Stimulated activated CD4-positive, alpha-beta T cell treated with anti-CD3 and anti-CD28 coated beads, Interleukin-2, amount 100 ng/mL, for 4 hours (primary cell): Measurements from ENCODE around the gene CLUH.

Experiments
- DNase-seq: peaks from one replicate; pipeline ENCODE4 v3.0.0-alpha.2; 2020; ENCODE audit warnings: low read depth

CLUH gene

GRCh38 chr17:2721603-2722002 is 10.0 kb upstream of the CLUH start:
- no peak for DNase-seq

- no peak for DNase-seq
These were observed 8.3 kb upstream of the CLUH start for GRCh38 chr17:2719861-2720260.

DNA sequence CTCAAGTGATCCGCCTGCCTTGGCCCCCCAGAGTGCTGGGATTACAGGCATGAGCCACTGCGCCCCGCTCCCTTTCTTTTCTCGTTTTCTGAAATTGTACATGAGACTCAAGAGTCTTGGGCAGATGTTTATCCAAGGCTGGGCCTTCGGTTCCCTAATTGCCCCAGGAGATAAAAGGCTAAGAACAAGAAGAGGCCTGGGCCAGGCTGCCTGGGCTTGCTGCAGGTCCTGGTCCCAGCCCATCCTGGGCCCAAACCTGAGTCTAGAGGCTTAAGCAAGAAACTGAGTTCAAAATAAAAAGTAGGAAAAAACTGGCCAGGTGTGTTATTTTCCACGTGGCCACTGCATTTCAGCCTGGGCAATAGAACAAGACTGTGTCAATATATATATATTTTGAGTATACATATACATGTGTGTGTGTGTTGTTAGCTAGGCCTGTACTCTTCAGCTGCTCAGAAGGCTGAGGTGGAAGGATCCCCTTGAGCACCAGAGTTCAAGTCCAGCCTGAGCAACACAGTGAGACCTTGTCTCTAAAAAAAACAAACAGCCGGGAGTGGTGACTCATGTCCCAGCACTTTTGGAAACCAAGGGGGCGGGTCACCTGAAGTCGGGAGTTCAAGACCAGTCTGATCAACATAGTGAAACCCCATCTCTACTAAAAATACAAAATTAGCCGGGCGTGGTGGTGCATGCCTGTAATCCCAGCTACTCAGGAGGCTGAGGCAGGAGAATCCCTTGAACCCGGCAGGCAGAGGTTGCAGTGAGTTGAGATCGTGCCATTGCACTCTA is 6.8 kb upstream of the CLUH start:
- no peak for DNase-seq

DNA sequence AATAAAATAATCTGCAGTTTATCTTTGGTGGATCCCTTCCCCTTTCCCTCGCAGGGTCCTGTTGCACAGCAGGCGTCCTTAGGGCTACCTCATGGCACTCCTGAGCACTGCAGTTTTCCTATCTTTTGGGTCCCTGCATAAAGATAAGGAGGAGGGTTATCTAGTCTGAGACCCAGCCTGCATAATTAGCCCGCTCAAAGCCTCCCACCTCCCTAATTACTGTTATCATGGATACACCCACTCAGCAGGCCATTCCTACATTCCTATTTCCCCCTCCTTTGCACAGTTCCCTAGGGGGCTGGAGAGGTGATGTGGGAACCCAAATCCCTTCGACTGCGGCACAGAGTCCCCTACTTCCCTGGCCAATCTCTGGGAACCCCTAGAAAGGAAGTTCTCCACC is 5.1 kb upstream of the CLUH start:
- DNase-seq = no peak

DNA sequence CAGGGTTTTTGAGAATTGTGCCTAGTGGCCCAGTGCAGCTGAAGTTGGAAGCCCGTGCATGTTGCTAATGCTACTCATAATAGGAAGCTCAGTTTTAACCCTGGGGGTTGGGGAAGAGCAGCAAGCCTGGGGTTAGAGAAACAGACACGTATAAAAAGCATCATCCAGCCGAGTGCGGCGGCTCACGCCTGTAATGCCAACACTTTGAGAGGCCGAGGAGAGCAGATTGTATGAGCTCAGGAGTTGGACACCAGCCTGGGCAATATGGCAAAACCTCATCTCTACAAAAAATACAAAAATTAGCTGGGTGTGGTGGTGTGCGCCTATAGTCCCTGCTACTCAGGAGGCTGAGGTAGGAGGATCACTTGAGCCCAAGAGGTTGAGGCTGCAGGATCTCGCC is 2.3 kb upstream of the CLUH start:
- no peak for DNase-seq

DNA sequence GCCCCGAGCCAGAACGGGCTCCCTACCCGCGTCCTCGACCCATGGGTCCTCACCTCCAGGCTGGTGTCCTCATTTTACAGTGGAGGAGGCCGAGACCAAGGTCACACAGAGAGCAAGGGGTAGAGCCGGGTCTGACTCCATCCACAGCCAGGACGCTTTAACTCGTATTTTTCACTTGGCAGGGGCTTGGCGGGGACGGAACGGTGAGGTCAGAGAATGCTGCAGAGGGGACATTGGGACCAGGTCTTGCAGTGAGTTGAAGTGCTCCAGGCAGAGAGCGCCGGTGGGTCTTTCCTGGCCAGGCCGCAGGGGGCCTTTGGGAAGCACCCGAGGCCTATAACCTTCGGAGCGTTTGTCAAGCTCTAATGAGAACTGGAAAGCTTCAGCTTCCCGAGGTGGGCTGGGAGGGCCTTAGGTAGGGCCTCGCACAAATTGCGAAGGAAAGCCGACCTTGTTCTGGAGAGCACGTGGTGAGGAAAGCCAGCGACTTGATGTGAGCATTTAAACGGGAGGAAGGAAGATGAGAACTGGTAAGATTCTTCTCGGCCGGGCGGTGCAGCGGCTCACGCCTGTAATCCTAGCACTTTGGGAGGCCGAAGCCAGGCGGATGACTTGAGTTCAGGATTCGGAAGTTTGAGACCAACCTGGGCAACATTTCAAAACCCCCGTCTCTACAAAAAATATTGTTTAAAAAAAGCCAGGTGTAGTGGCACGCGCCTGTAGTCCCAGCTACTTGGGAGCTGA is 908 bp upstream of the CLUH start:
- no peak for DNase-seq

DNA sequence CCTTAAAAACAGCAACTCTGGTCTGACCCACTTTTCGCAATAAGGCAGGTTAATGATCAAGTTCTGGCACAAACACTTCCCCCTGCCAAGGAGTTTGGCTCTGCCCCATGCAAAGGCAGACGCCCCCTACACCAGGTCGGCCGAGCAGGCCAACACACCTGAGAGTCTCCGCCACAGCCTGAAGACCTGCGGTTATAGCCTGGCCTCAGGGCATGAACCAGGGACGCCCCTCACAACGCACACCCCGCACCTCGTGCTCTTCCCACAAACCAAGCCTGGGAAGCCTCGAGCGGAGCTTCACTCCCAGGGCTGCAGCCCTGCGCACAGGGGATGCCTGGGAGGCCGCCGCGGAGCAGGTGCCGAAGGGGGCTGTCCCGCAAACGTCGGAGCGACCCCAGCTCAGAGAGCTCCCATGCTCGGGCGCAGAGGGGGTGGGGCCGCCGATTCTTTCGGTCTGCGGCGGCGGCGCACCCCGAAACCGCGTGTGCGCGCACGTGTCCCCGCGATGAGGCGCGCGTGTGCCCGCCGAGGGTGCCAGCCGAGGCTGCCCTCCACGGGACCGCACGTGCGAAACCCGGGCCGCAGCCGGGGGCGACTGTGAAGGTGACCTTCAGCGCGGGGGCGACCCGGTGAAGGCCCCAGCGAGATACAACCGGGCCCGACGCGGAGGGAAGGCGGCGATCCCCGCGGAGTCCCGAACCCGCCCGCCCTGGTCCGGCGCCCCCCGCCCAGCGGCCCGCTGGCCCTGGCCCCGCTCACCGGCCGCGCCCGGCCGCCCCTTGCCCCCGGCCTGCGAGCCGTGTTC is 559 bp downstream of the CLUH start:
- peak; percentile 33 for DNase-seq

GRCh38 chr17:2710071-2710802 is 1.3 kb downstream of the CLUH start:
- DNase-seq = no peak

- DNase-seq = no peak
These were observed 2.3 kb downstream of the CLUH start for GRCh38 chr17:2709183-2709661.

GRCh38 chr17:2708585-2709182 is 2.9 kb downstream of the CLUH start:
- no peak for DNase-seq

DNA sequence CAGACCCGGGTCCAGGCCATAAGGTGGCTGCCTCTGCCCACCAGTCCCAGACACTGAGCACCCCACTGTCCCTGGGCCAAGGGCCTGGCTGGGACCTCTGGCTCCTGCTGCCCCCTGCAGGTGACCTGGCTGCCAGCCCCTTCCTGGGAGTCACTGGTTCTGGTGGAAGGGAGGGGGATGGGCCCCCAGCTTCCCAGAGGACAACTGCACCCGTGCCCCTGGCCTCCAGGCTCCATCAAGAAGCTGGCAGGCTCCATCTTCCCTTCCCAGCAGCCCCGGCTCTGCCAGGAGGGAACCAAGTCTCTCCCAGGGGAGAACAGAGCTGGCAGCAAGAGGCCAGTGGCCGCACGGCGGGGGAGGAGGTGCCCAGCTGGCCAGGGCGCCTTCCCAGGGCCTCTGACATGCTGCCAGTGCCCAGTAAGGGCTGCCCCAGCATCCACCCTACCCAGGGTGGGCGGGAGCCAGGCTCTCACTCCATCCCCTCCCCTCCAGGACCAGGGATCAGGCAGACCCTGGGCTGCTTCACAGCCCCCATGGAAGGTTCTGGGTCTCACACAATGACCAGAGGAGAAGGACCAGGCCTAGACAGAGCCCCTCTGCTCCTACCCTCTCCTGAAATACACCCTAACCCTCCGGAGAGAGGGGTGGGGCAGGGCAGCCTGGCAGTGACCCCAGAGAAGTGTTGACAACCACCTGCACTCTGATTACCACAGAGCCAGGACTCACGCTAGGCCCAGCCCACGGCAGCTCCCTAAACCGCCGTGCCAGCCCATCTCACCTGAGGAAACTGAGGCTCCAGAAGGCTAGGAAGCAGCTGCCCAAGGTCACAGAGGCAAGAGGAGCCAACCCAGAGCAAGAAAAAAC is 3.6 kb downstream of the CLUH start:
- DNase-seq = no peak

- DNase-seq = no peak
These were observed 4.6 kb downstream of the CLUH start for GRCh38 chr17:2706911-2707510.

- no peak for DNase-seq
These were observed 5.4 kb downstream of the CLUH start for GRCh38 chr17:2705888-2706795.

DNA sequence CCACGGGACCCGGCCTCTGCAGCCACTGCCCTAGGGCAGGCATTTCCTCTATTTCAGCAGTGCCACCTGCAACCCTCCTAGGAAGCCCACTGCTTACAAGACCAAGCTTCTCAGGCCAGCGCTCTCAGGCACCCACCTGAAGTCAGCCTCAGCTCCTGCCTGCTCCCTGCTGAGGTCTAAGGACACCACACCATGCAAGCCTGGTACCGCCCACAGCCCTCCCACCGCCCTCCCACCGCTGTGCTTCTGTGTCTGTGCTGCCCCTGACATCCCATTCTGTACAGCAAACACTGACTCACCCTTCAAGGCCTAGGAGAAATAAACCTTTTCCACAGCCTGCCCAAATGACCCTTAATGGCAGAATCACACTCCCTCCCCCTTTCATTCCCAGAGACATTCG is 6.3 kb downstream of the CLUH start:
- DNase-seq = no peak

GRCh38 chr17:2704890-2705248 is 6.7 kb downstream of the CLUH start:
- no peak for DNase-seq

DNA sequence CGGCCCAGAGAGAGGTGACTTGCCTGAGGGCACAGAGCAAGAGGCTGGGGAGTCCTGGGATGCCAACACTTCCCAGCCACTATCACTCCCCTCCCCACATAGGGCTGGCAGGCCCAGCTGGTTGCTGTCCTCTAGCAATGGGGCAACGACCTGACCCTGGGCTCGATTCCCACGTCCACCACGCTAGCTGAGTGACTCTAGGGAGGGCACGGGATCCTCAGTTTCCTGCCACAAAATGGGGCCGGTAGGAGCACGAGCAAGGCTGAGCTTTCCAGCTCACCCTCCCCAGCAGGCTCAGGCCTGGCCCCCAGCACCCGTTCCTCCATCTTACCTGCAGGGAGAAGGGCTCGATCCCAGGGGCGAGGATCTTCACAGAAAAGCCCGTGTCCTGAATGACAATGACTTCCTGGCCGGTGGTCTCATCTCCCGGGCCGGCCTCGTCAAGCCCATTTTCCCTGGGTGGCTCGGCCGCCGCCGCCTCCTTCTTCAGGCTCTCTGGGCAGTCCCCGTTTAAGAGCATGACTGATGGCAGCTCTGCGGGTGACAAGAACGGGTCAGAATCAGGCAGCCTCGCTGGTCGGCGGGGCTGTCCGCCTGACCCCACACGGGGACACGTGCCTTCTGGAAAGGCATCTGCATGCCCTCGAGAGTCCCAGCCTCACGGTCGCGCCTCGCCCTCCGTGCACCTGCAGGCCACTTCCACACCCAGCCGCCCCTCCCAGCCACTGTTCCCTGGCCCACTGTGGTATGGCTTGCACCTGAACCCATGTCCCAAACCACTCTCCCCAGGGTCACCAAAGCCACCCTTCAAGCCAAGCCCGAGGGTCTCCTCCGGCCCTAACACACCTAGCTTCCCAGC is 7.3 kb downstream of the CLUH start:
- no peak for DNase-seq

DNA sequence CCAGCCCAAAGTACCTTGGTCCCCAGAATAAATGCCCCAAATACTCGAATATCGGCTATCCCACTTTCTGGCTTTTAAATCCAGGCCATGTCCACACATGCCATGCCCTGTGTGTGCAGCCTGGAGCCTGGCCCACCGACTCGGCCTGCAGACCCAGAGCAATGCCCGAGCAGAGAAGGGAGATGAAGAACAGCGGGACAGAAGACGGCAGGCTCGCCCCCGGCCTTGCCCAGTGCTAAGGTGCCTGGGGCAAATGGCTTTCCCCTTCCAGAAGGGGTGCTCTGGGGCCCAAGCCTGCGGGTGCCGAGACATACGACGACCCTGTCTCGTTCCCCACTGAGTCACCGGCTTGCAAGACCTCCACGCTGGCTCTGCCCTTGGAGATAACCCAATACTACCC is 8.0 kb downstream of the CLUH start:
- DNase-seq = no peak

GRCh38 chr17:2703181-2703580 is 8.4 kb downstream of the CLUH start:
- no peak for DNase-seq
